ENCODE data around the gene SFRP4. TPM values are rescaled to one million over a fixed set of nuclear protein-coding genes. Genes with fewer than 3 reads are reported as not detected.

The SFRP4 gene
- total RNA-seq, 1 experiment from 2014 or later: not detected

DNA sequence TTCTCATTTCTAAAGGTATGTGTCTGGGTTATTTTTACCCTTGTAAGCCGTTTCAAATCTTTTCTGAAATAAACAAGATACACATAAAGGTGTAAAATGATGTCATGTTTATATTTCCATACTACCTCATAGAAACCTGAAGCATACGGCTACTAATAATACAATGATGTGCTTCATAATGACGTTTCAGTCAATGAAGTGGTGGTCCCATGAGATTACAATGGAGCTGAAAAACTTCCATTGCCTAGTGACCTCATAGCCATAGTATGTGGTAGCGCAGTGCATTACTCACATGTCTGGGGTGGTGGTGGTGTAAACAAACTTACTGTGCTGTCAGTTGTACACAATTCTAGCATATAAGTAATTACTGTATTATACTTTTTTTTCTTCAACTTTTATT lies 28.7 kb upstream of the SFRP4 start:
- no peaks in the 10 kb centered on the region for H3F3A ChIP-seq (ENCODE audit: insufficient read depth, low read depth)
- CTCF ChIA-PET: no interaction called here
- no peak overlapping the region for H3K27ac ChIP-seq
- no peak for TF ChIP-seq EZH2 (IDR thresholded peaks at IDR 0.05; ENCODE audit: low read depth)
- TF ChIP-seq, protein P1, sequence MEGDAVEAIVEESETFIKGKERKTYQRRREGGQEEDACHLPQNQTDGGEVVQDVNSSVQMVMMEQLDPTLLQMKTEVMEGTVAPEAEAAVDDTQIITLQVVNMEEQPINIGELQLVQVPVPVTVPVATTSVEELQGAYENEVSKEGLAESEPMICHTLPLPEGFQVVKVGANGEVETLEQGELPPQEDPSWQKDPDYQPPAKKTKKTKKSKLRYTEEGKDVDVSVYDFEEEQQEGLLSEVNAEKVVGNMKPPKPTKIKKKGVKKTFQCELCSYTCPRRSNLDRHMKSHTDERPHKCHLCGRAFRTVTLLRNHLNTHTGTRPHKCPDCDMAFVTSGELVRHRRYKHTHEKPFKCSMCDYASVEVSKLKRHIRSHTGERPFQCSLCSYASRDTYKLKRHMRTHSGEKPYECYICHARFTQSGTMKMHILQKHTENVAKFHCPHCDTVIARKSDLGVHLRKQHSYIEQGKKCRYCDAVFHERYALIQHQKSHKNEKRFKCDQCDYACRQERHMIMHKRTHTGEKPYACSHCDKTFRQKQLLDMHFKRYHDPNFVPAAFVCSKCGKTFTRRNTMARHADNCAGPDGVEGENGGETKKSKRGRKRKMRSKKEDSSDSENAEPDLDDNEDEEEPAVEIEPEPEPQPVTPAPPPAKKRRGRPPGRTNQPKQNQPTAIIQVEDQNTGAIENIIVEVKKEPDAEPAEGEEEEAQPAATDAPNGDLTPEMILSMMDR (conservative IDR thresholded peaks at IDR 0.05): no peak
- H3K27me3 ChIP-seq (ENCODE audit: insufficient read depth, low read depth): no peaks in the 10 kb centered on the region
- no peak overlapping the region for H2AFZ ChIP-seq
- POLR2A ChIA-PET (ENCODE audit: unreplicated experiment): interaction anchor here (0.6 kb wide), 1 partner anchor 429 kb away, joined by 6 read pairs; no protein-coding TSS in a partner anchor
- H3K79me2 ChIP-seq (ENCODE audit: low read depth): no peaks in the 10 kb centered on the region
- intact Hi-C loops (cut with micrococcal nuclease; ENCODE audit: unreplicated experiment): no loop called here
- DNase-seq: no peak
- no peaks in the 10 kb centered on the region for H3K9me2 ChIP-seq (ENCODE audit: insufficient read depth)
- no TSS peak for BruUV-seq (replicated peaks)
- H3K36me3 ChIP-seq (ENCODE audit: low read depth): no peaks in the 10 kb centered on the region
- H4K20me1 ChIP-seq (ENCODE audit: insufficient read depth): no peaks in the 10 kb centered on the region; the same call in 1 of the 2 replicates
- no peak overlapping the region for H3K4me3 ChIP-seq
- H3K4me1 ChIP-seq (replicated peaks; ENCODE audit: insufficient read depth): no peaks in the 10 kb centered on the region
- no peaks in the 10 kb centered on the region for H3K9me3 ChIP-seq (ENCODE audit: insufficient read depth, low read depth)
- H3K4me2 ChIP-seq: no peak overlapping the region

DNA sequence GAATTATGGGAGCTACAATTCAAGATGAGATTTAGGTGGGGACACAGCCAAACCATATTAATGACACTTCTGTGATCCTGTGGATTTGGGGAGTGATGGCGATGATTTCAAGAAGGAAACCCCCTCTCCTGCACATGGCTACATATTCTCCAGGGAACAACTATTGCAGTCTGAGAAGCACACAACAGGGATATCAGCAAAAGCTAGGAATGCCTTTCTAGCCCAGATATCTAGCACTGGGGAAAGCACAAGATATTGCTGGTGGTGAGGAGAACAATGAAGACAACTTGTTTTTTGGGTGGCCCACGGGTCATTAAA lies 28.1 kb upstream of the SFRP4 start:
- H4K20me1 ChIP-seq (ENCODE audit: insufficient read depth): no peaks in the 10 kb centered on the region; the same call in 1 of the 2 replicates
- H3K27me3 ChIP-seq (ENCODE audit: insufficient read depth, low read depth): no peaks in the 10 kb centered on the region
- intact Hi-C loops (cut with micrococcal nuclease; ENCODE audit: unreplicated experiment): no loop called here
- DNase-seq: no peak
- H3K4me2 ChIP-seq: no peak overlapping the region
- no peak overlapping the region for H3K27ac ChIP-seq
- H3K4me3 ChIP-seq: no peak overlapping the region
- POLR2A ChIA-PET (ENCODE audit: unreplicated experiment): interaction anchor here (0.6 kb wide), 1 partner anchor 430 kb away, joined by 6 read pairs; no protein-coding TSS in a partner anchor
- no peaks in the 10 kb centered on the region for H3F3A ChIP-seq (ENCODE audit: insufficient read depth, low read depth)
- H2AFZ ChIP-seq: no peak overlapping the region
- BruUV-seq (replicated peaks): no TSS peak
- CTCF ChIA-PET: no interaction called here
- no peak for TF ChIP-seq EZH2 (IDR thresholded peaks at IDR 0.05; ENCODE audit: low read depth)
- TF ChIP-seq, protein P1 (conservative IDR thresholded peaks at IDR 0.05): no peak
- no peaks in the 10 kb centered on the region for H3K36me3 ChIP-seq (ENCODE audit: low read depth)
- no peaks in the 10 kb centered on the region for H3K4me1 ChIP-seq (replicated peaks; ENCODE audit: insufficient read depth)
- no peaks in the 10 kb centered on the region for H3K9me3 ChIP-seq (ENCODE audit: insufficient read depth, low read depth)
- no peaks in the 10 kb centered on the region for H3K79me2 ChIP-seq (ENCODE audit: low read depth)
- H3K9me2 ChIP-seq (ENCODE audit: insufficient read depth): no peaks in the 10 kb centered on the region

DNA sequence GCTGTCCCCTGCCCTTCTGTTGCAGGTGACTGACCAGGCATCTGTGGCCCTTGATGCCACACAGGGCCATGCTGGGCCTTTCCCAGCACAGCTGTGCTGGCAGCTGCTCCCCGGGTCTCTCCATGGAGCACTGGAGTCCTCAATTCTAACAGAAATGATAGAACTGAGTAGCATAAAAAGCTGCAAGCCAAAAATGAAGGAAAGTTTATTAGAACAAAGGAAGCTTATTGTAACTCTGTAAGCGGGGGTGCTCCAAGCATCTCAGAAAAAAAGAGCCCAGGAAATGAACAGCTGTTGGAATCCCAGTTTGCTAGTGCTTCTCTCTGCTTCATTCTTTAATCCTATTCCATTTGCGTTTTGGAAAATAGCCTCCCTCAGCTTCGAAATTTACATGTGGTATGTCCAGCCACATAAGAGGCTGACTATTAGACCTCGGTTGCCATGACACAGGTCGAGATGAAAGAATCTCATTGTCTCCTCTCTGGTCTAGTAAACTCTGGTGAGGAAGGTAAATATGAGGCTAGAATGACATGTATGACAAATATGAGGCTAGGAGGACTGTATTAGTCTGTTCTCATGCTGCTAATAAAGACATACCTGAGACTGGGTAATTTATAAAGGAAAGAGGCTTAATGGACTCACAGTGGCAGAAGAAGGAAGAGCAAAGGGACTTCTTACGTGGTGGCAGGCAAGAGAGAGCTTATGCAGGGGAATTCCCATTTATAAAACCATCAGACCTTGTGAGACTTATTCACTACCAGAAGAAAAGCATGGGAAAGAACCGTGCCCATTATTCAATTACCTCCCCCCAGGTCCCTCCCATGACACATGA lies 27.5 kb upstream of the SFRP4 start:
- DNase-seq: no peak
- Histone ChIP-seq H3K4me2 (no peak overlapping the region), H3K27ac (no peak overlapping the region), H3K4me1 (replicated peaks; ENCODE audit: insufficient read depth) (no peaks in the 10 kb centered on the region), H3K4me3 (no peak overlapping the region), H3K9me3 (ENCODE audit: insufficient read depth, low read depth) (no peaks in the 10 kb centered on the region), H3K79me2 (ENCODE audit: low read depth) (no peaks in the 10 kb centered on the region), H3F3A (ENCODE audit: insufficient read depth, low read depth) (no peaks in the 10 kb centered on the region), H3K9me2 (ENCODE audit: insufficient read depth) (no peaks in the 10 kb centered on the region), H2AFZ (no peak overlapping the region), H3K27me3 (ENCODE audit: insufficient read depth, low read depth) (no peaks in the 10 kb centered on the region), H3K36me3 (ENCODE audit: low read depth) (no peaks in the 10 kb centered on the region), H4K20me1 (ENCODE audit: insufficient read depth) (no peaks in the 10 kb centered on the region; the same call in 1 of the 2 replicates)
- ChIA-PET POLR2A (ENCODE audit: unreplicated experiment) (no interaction called here), CTCF (no interaction called here)
- BruUV-seq (replicated peaks): no TSS peak
- intact Hi-C loops (cut with micrococcal nuclease; ENCODE audit: unreplicated experiment): no loop called here
- TF ChIP-seq, protein P1 (conservative IDR thresholded peaks at IDR 0.05): no peak
- no peak for TF ChIP-seq EZH2 (IDR thresholded peaks at IDR 0.05; ENCODE audit: low read depth)

Data from PC-9 (cell line).